ENCODE results near the gene GPR12.

Gene GPR12

DNA sequence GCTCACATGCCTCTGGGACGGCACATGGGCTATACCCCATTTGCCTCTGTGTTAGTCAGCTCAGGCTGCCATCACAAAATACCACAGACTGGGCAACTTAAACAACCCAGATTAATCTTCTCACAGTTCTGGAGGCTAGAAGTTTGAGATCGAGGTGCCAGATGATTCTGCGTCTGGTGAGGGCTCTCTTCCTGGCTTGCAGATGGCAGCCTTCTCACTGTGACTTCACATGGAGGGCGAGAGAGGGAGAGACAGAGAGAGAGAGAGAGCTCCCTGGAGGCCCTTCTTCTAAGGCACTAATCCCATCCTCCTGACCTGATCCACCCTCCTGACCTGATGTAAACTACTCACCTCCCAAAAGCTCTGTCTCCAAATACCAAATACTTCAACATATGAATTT is 55.0 kb downstream of the GPR12 start:
- DNase-seq, result no peak
